Endometrial microvascular endothelial cells (primary cell): Measurements from ENCODE around the gene ABCA13. TPM values are rescaled to one million over a fixed set of nuclear protein-coding genes. Genes with fewer than 3 reads are reported as not detected.

ENCODE experiments used
- in situ Hi-C: cut with HindIII; loops from 2 replicates; pipeline ENCODE4 v1.10.0; 2017; ENCODE audit warnings: low sequenced_read_pairs, low pct_unique_long_range_greater_than_20kb; ENCODE audit errors: inconsistent ontology term
- total RNA-seq: library from RNA; depleted of rRNA; stranded (reverse); fragments of >200 nt; gene quantifications from one replicate; pipeline ENCODE4 v1.2.3, GENCODE V29; 2015; ENCODE audit errors: inconsistent ontology term

The ABCA13 gene
- total RNA-seq, 1 donor from 2014 or later, result under 0.01 TPM

- in situ Hi-C loops, result no loop called here
Measured at GRCh38 chr7:48398191-48398590, 226.9 kb downstream of the ABCA13 start.

DNA sequence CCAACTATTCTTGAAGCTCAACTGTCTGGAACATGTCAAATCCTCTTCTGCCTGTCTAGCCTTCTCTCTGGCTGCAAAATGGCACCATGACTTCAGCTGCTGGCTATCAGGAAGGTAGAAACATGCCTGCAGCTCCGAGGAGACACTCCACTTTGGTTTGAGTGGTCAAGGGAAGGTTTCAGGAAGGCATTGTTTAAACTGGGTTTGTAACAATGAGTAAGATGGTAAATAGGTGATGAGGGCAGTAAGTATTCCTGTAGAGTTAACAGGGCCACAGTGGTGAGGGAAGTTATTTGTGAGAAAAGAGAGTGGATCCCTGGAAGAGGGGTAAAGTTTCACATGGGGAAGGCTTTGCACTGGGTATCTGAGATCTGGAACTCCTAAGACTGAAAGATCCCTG lies 231.5 kb downstream of the ABCA13 start:
- in situ Hi-C loops, result no loop called here

DNA sequence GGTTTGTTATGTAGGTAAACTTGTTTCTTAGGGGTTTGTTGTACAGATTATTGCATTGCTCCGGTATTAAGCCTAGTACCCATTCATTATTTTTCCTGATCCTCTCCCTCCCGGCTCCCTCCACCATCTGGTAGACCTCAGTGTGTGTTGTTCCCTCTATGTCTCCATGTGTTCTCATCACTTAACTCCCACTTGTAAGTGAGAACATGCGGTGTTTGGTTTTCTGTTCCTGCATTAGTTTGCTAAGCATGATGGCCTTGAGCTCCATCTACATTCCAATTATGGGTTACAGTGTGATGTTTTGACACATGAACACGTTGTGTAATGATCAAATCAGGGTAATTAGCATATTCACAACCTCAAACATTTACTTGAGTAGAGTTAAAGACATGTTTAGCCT lies 237.5 kb downstream of the ABCA13 start:
- in situ Hi-C loops, result no loop called here

DNA sequence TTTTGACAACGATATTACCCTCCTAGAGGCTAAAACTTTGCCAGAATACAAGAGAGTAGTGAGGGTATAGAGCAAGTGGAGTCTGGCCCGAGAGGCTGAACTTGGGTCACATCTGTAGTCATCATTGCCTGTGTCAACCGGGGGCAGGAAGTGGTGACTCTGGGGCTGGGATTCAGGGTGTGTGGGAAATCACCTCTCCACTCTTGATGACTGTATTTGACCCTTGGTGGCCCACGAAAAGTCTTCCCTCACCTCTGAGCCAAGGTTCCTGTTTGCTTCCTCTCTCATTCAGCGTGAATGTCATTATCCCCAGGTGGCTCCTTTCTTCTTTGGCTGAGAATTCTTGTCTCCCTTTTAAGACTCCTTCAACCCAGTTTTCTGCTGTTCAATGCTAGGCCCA lies 240.4 kb downstream of the ABCA13 start:
- in situ Hi-C loops, result no loop called here

DNA sequence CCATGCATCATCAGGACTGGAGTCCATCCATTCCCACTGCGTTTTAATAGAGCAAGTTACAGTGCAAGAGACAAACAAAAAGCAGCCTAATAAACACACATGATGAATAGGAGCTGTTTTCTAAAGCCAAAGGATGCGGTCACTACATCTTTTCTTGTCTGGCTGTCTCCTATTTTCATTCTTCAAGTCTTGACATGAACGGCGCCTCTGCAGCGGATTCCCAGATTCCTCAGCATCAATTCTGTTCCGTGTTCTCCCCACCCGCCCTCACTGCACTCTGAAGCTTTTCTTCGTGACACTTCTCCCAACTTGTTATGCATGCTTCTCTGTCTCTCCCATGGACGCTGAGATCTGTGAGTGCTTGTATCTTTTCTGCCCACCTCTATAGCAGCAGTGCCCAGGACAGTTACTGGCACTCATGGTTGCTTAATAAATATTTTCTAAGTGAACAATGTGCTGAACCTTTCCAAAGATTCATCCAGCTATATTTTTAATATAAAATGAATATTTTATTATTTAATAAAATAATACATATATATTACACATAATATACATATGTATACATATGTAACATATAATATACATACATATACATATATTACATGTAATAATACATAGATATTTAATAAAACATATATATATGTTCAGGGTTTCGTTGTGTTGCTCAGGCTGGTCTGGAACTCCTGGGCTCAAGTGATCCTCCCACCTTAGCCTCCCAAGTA lies 242.9 kb downstream of the ABCA13 start:
- in situ Hi-C loops, result no loop called here

DNA sequence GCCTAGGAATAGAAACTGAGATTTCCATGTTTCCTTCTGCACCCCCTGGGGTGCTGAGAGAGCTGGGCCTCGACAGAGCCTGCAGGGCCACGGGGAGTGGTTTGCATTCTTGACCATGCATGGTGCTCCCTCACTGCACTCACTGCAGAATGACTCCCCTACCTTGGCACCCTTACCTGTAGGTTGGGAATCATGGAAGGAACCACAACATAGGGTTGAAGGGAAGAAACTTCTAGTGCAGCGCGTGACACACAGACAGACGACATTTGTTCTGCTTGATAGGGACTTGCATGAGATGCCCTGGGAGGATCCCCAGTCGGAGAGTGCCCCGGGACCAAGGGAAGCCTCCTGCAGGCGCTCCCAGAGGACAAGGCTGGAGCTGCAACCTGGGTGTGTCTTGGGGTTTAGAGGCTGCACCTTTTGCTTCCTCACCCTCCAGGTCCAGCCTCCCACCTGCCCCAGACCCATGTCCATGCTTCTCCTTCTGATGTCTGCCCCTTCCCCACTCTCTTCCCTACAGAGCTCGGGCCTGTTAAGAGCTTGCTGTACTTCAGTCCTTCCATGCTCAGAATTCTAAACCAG lies 245.2 kb downstream of the ABCA13 start:
- in situ Hi-C loops, result no loop called here

GRCh38 chr7:48419401-48419800 lies 248.1 kb downstream of the ABCA13 start:
- in situ Hi-C loops, result no loop called here

- in situ Hi-C loops, result no loop called here
Measured at GRCh38 chr7:48420206-48420605, 248.9 kb downstream of the ABCA13 start.

DNA sequence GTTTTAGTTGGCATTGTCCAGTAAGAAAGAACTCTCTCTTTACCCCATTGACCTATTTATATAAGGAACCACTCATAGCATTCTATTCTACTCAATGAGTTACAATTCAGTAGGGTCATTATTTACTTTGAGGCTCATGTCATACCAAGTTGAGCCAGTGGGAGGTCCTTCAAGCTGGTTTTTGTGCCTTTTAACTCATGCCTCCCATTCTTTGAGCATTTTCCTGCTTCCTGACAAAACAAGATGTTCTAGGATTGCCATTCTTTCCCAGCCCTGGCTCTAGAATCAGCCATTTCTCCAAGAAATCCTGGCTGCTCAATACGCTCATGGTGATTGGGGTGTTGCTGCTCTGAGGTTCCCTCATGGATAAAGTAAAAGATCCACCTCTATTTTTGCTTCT lies 250.1 kb downstream of the ABCA13 start:
- in situ Hi-C loops, result no loop called here

- in situ Hi-C loops, result no loop called here
Measured at GRCh38 chr7:48424731-48425130, 253.5 kb downstream of the ABCA13 start.

DNA sequence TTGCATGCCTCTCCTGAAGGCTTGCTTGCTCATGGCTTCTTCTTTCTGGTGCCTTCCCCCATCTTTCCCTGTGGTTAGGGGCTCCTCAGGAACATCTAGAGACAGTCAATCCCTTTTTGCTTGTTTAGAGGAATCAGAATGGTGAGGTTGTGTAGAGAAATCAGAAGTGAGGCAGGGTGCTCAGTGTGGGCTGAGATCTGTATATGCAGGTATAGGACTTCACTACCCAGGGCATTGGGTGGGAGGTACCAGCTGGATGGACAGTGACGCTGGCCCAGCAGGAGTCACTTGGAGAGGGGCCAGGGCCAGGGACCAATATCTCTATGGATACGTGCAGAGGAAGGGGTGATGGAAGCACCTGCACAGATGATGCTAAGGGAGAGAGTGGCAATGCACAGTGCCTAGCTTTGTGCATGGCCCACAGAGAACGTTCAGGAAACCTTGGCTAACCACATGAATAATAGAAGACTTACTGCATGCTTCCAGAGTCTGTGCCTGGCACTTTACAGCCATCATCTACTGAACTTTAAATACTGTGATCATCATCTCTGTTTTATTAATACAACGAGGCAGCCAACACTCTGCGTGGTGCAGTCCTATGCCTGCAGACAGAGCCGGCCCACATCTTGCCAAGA lies 255.2 kb downstream of the ABCA13 start:
- in situ Hi-C loops, result no loop called here

GRCh38 chr7:48426966-48427555 lies 255.8 kb downstream of the ABCA13 start:
- in situ Hi-C loops, result no loop called here

GRCh38 chr7:48427671-48428070 lies 256.4 kb downstream of the ABCA13 start:
- in situ Hi-C loops, result no loop called here

GRCh38 chr7:48428091-48428684 lies 256.9 kb downstream of the ABCA13 start:
- in situ Hi-C loops, result no loop called here

- in situ Hi-C loops, result no loop called here
Measured at GRCh38 chr7:48429117-48429516, 257.9 kb downstream of the ABCA13 start.

GRCh38 chr7:48438206-48438605 lies 266.9 kb downstream of the ABCA13 start:
- in situ Hi-C loops, result no loop called here

DNA sequence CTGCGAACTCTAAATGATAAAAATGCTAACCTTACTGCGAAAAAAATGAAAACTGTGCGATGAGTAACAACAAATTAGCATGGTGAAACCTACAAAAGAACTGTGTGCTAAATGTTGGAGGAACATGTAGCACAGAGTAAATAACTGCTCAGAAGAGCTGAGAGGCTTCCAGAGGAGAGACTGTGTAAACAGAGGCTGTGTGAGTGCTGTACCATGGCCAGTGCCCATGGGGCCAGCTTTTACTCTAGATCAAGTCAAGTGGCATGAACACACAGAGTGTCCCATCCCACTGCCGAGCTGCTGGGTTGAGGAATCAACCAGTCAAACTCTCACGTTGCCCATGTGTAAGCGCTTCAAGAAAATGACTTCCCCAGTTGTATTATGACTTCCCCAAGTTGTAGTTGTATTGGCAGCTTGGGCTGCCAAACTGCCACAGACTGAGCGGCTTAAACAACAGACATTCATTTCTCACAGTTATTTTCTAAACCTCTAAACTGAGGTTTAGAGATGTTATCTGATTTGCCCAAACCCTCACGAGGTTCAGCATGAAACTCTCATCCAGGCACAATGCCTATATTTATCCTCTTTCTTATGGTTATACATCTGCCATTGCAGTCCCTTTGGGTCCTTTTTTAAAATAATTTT lies 270.7 kb downstream of the ABCA13 start:
- in situ Hi-C loops, result no loop called here

GRCh38 chr7:48443051-48443450 lies 271.8 kb downstream of the ABCA13 start:
- in situ Hi-C loops, result no loop called here

DNA sequence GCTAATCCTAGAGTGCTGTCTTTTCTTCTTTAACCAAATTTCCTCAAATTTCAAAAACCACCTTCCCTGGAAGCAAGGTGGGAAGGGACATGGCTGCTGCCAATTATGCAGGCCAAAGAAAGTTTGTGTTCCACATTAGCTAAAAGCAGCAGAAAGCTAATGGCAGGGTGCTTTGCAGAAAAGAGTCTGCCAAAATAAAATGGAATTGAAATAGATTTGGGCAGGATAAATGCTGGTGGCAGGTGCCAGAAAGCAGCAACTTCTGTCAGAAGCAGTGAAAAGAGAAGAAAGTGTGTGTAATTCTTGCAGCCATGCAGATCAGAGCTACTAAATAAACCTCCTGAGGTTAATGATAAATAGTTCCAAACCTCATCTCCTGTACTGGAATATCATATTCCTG lies 275.5 kb downstream of the ABCA13 start:
- in situ Hi-C loops, result no loop called here
